NCI-H524 treated with DMSO at 0.1 percent for 48 hours (cell line): ENCODE measurements around the gene TMEM161B.
"Not testable (repeated sequence)": the region's sequence is repeated elsewhere in the genome, so short reads cannot be mapped to it uniquely, and the experiment has no call there.

Experiments used
- DNase-seq: peaks from one replicate; lab custom pipeline; 2025; lab: John Stamatoyannopoulos, UW

The TMEM161B gene

GRCh38 chr5:88183255-88183654, 85.4 kb downstream of the TMEM161B start:
- DNase-seq = no peak

- DNase-seq = not testable (repeated sequence)
Observed at GRCh38 chr5:88177486-88177885, 91.2 kb downstream of the TMEM161B start.

GRCh38 chr5:88172847-88173758, 95.5 kb downstream of the TMEM161B start:
- DNase-seq = no peak

- DNase-seq = no peak
Observed at GRCh38 chr5:88159591-88159990, 109.1 kb downstream of the TMEM161B start.

- DNase-seq = no peak
Observed at GRCh38 chr5:88158056-88158455, 110.6 kb downstream of the TMEM161B start.

- no peak for DNase-seq
Observed at GRCh38 chr5:88154891-88155290, 113.8 kb downstream of the TMEM161B start.

GRCh38 chr5:88150747-88151146, 117.9 kb downstream of the TMEM161B start:
- no peak for DNase-seq

- DNase-seq = no peak
Observed at GRCh38 chr5:88145611-88146467, 122.8 kb downstream of the TMEM161B start.

GRCh38 chr5:88145221-88145610, 123.4 kb downstream of the TMEM161B start:
- DNase-seq = no peak
